ENCODE measurements around the gene GPR39.

DNA sequence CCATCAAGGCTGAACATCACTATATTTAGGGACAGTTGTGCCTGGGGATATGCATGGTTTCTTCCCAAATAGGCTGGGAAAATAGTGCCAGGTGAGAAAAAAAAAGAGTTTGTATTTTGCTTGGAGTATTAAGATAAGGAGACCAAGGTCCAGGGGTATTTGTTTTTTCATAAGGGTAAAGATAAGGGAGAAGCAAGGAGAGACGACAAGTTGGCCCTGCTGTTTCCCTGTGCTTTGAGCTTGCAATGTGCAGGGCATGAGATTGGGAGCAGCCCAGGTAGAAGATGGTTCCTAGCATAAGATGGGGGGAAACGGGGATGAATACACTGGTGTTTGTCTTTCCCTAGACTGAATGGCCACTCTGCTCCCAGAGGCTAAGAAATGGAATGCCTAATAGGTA is 8.8 kb upstream of the GPR39 start:
- TF ChIP-seq, protein P1, sequence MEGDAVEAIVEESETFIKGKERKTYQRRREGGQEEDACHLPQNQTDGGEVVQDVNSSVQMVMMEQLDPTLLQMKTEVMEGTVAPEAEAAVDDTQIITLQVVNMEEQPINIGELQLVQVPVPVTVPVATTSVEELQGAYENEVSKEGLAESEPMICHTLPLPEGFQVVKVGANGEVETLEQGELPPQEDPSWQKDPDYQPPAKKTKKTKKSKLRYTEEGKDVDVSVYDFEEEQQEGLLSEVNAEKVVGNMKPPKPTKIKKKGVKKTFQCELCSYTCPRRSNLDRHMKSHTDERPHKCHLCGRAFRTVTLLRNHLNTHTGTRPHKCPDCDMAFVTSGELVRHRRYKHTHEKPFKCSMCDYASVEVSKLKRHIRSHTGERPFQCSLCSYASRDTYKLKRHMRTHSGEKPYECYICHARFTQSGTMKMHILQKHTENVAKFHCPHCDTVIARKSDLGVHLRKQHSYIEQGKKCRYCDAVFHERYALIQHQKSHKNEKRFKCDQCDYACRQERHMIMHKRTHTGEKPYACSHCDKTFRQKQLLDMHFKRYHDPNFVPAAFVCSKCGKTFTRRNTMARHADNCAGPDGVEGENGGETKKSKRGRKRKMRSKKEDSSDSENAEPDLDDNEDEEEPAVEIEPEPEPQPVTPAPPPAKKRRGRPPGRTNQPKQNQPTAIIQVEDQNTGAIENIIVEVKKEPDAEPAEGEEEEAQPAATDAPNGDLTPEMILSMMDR (IDR thresholded peaks at IDR 0.05): no peak
- TF ChIP-seq EZH2 (IDR thresholded peaks at IDR 0.05; ENCODE audit: borderline replicate concordance, insufficient read depth, low read depth, low read length, poor library complexity, severe bottlenecking): no peak

Measured in B cell (primary cell).